A673 (cell line): ENCODE measurements around the gene SND1. TPM values are rescaled to one million over a fixed set of nuclear protein-coding genes. Genes with fewer than 3 reads are reported as not detected.
A peak's percentile ranks its signal among the peaks of the same experiment; 100 is the strongest.

ENCODE experiments used
- BruUV-seq: library from RNA; stranded (reverse); fragments of 400-500 nt; replicated peaks from 2 replicates; lab custom pipeline; 2021; lab: Mats Ljungman, UMichigan
- CTCF ChIA-PET: fragments of 300-600 bp; sonication (Branson Sonifier 250); formaldehyde crosslinking; loops from one replicate; lab custom pipeline; 2022; ENCODE audit warnings: antibody characterized with exemption; lab: Charles Lee
- POLR2A ChIA-PET: fragments of 300-600 bp; sonication (Branson Sonifier 250); formaldehyde crosslinking; loops from one replicate; lab custom pipeline; 2022; ENCODE audit warnings: antibody characterized with exemption; ENCODE audit not compliant: low non-redundant PET; lab: Charles Lee
- DNase-seq: peaks from one replicate; pipeline ENCODE4 v3.0.0-alpha.2; 2015; ENCODE audit warnings: low spot score
- H3K27ac ChIP-seq: fragments of 200-600 bp; sonication (generic); 2 replicates; pipeline ENCODE4 v1.5.1; 2016; ENCODE audit warnings: mixed run types, low read depth, mild to moderate bottlenecking, mixed read lengths, antibody characterized with exemption, low read length; ENCODE audit not compliant: poor library complexity, severe bottlenecking
- H3K27me3 ChIP-seq: fragments of 200-600 bp; sonication (generic); replicated peaks from 2 replicates; pipeline ENCODE4 v1.6.1; 2017; ENCODE audit warnings: mixed run types, low read depth, mild to moderate bottlenecking, mixed read lengths, antibody characterized with exemption, low read length; ENCODE audit not compliant: insufficient read depth, poor library complexity
- H3K36me3 ChIP-seq: fragments of 200-600 bp; sonication (generic); 2 replicates; pipeline ENCODE4 v1.6.1; 2016; ENCODE audit warnings: mixed run types, mild to moderate bottlenecking, mixed read lengths, antibody characterized with exemption, low read length; ENCODE audit not compliant: insufficient read depth, poor library complexity, severe bottlenecking
- H3K4me1 ChIP-seq: fragments of 200-600 bp; sonication (generic); 2 replicates; pipeline ENCODE4 v1.6.1; 2017; ENCODE audit warnings: mixed run types, mild to moderate bottlenecking, mixed read lengths, antibody characterized with exemption, low read length; ENCODE audit not compliant: insufficient read depth, poor library complexity, severe bottlenecking
- H3K4me3 ChIP-seq: fragments of 200-600 bp; sonication (generic); 2 replicates; pipeline ENCODE4 v1.5.1; 2016; ENCODE audit warnings: low read depth, mixed run types, mild to moderate bottlenecking, mixed read lengths, low read length; ENCODE audit not compliant: poor library complexity, severe bottlenecking
- H3K9me3 ChIP-seq: fragments of 200-600 bp; sonication (generic); 2 replicates; pipeline ENCODE4 v1.6.1; 2016; ENCODE audit warnings: mixed run types, low read depth, mild to moderate bottlenecking, mixed read lengths, antibody characterized with exemption, low read length; ENCODE audit not compliant: poor library complexity, severe bottlenecking
- CTCF ChIP-seq: fragments of 300-800, 200-600 bp; sonication (generic); conservative IDR thresholded peaks from 2 replicates; pipeline ENCODE4 v1.5.1; 2017; ENCODE audit warnings: low read depth, mild to moderate bottlenecking, antibody characterized with exemption, low read length, moderate library complexity, mixed read lengths
- EZH2 ChIP-seq: fragments of 200-600 bp; sonication (generic); IDR thresholded peaks from 2 replicates; pipeline ENCODE4 v1.6.1; 2017; ENCODE audit warnings: borderline replicate concordance, low read depth, mild to moderate bottlenecking, mixed read lengths, antibody characterized with exemption, low read length; ENCODE audit not compliant: poor library complexity, severe bottlenecking
- intact Hi-C: fragments of 100-400 bp; cut with micrococcal nuclease; formaldehyde crosslinking; loops from one replicate; pipeline ENCODE4 v1.10.0; 2022; ENCODE audit not compliant: unreplicated experiment
- total RNA-seq: library from RNA; stranded (reverse); gene quantifications from 2 replicates; pipeline ENCODE4 v1.2.3, GENCODE V29; 2021

Gene SND1
- total RNA-seq, 1 experiment from 2014 or later = 177 TPM

DNA sequence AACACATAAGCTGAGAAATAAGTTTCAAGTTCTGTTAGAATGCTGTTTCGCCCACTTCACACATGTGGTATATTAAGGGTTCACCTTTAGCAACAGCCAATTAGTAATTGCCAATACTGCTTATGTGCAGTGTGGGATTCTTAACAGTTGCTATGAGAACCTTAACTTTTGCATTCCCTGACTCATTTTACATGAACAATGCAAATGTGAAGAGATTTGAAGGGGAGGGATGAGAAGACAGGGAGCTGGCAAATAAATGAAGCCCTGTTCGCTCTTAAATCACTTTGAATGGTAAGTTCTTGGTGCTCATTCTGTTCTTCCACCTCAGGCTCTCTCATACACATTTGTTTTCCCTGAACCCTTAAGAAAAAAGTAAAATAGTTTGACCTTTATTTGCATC is 296.9 kb downstream of the SND1 start:
- Histone ChIP-seq H3K27me3 (no peaks in the 10 kb centered on the region), H3K36me3 (no peaks in the 10 kb centered on the region), H3K4me1 (peaks cover 33% of the 10 kb centered on the region), H3K9me3 (no peaks in the 10 kb centered on the region), H3K27ac (no peak overlapping the region), H3K4me3 (no peak overlapping the region)
- intact Hi-C loops = no loop called here
- TF ChIP-seq EZH2 = no peak
- TF ChIP-seq CTCF = no peak
- CTCF ChIA-PET = no interaction called here
- DNase-seq = no peak
- no TSS peak for BruUV-seq
- POLR2A ChIA-PET = no interaction called here

DNA sequence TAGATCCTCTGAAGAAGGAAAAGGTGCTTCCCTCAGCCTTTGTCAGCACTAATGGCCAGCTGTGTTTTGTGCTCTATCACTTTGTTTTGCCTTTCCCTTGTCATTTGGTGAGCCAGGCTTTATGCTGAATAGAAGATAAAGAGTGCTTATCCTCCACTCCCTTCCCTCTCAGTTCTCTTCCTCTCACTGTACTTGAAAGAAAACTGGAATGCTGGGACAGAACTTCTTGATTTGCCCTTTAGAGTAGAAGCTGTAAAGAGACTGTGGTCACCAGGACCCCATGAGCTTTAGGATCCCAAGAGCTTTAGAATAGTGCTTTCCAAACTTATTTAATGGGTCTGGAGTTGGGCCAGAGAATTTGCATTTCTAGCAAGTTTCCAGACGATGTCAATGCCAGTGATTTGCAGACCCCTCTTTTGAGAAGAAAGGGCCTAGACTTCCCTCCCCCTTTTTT is 297.8 kb downstream of the SND1 start:
- TF ChIP-seq CTCF = no peak
- Histone ChIP-seq H3K4me3 (no peak overlapping the region), H3K27ac (no peak overlapping the region), H3K27me3 (no peaks in the 10 kb centered on the region), H3K36me3 (no peaks in the 10 kb centered on the region), H3K4me1 (peaks cover 31% of the 10 kb centered on the region), H3K9me3 (no peaks in the 10 kb centered on the region)
- ChIA-PET POLR2A (no interaction called here), CTCF (no interaction called here)
- intact Hi-C loops = no loop called here
- DNase-seq = peak; percentile 13
- no TSS peak for BruUV-seq

- no peak for DNase-seq
- BruUV-seq = no TSS peak
- H3K27ac ChIP-seq = no peak overlapping the region
- no peaks in the 10 kb centered on the region for H3K9me3 ChIP-seq
- ChIA-PET POLR2A (no interaction called here), CTCF (no interaction called here)
- H3K36me3 ChIP-seq = no peaks in the 10 kb centered on the region
- H3K4me3 ChIP-seq = no peak overlapping the region
- peaks cover 31% of the 10 kb centered on the region for H3K4me1 ChIP-seq
- no peak for TF ChIP-seq EZH2
- no peak for TF ChIP-seq CTCF
- intact Hi-C loops = no loop called here
- H3K27me3 ChIP-seq = no peaks in the 10 kb centered on the region
These were observed 298.4 kb downstream of the SND1 start for GRCh38 chr7:127950233-127950935.
